NT2/D1 (cell line): ENCODE measurements around the gene IFNA17.
"Not testable (repeated sequence)": the region's sequence is repeated elsewhere in the genome, so short reads cannot be mapped to it uniquely, and the experiment has no call there.

Source experiments
- DNase-seq: peaks from one replicate; pipeline ENCODE4 v3.0.0-alpha.2; 2011; ENCODE audit warnings: low read depth, low spot score
- H3K27me3 ChIP-seq: 2 replicates; pipeline ENCODE4 v1.6.0; 2011; ENCODE audit warnings: mild to moderate bottlenecking; ENCODE audit not compliant: insufficient read length, insufficient read depth
- H3K36me3 ChIP-seq: 2 replicates; pipeline ENCODE4 v1.6.1; 2011; ENCODE audit warnings: mild to moderate bottlenecking, low read length, mixed read lengths; ENCODE audit not compliant: insufficient read depth, insufficient read length
- H3K4me1 ChIP-seq: 2 replicates; pipeline ENCODE4 v1.5.1; 2011; ENCODE audit not compliant: insufficient read depth, insufficient read length
- H3K4me3 ChIP-seq: 2 replicates; pipeline ENCODE4 v1.5.1; 2011; ENCODE audit warnings: low read depth; ENCODE audit not compliant: insufficient read length
- H3K9ac ChIP-seq: 2 replicates; pipeline ENCODE4 v1.6.0; 2011; ENCODE audit warnings: low read depth; ENCODE audit not compliant: insufficient read length
- H3K9me3 ChIP-seq: 2 replicates; pipeline ENCODE4 v1.5.1; 2011; ENCODE audit warnings: mild to moderate bottlenecking, low read length; ENCODE audit not compliant: insufficient read depth
- SUZ12 ChIP-seq: IDR thresholded peaks from 2 replicates; pipeline ENCODE4 v1.6.1; 2011; ENCODE audit not compliant: insufficient read length, insufficient read depth; ENCODE audit errors: extremely low read depth
- YY1 ChIP-seq: IDR thresholded peaks from 2 replicates; pipeline ENCODE4 v1.6.1; 2011; ENCODE audit not compliant: insufficient read length, insufficient read depth
- ZNF274 ChIP-seq: IDR thresholded peaks from 2 replicates; pipeline ENCODE4 v1.6.1; 2011; ENCODE audit warnings: mild to moderate bottlenecking, low read depth, low read length

IFNA17 gene

DNA sequence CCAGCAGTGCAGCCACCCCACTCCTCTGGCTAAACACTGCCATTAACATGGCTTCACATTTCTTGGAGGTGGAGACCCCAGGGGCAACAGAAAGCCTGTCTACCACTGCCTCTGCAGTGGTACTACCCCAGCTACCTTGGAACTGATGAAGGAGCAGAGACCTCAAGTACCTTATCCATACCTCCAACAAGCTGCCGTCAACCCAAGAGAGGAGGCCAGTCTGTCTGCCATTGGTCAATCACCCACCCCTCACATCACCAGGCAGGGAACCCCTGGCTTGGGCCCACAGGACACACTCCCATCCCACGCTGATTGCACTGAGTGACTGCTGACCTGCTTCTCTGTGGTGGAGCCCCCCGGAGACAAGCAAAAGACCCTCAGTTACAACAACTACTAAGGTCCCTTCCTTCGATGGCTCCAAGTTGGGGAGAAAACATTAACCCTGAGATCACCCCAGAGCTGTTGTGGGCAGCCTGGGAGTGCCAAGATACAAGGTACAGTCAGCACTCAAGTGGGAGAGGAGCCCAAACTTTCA lies 6.2 kb upstream of the IFNA17 start:
- no peaks in the 10 kb centered on the region for H3K4me1 ChIP-seq
- H3K9ac ChIP-seq, result no peak overlapping the region
- no peaks in the 10 kb centered on the region for H3K9me3 ChIP-seq
- TF ChIP-seq SUZ12 (no peak), ZNF274 (no peak), YY1 (no peak)
- no peaks in the 10 kb centered on the region for H3K27me3 ChIP-seq
- no peak overlapping the region for H3K4me3 ChIP-seq
- no peak for DNase-seq
- no peaks in the 10 kb centered on the region for H3K36me3 ChIP-seq

- Histone ChIP-seq H3K36me3 (no peaks in the 10 kb centered on the region), H3K27me3 (no peaks in the 10 kb centered on the region), H3K9me3 (no peaks in the 10 kb centered on the region), H3K9ac (no peak overlapping the region), H3K4me3 (no peak overlapping the region), H3K4me1 (no peaks in the 10 kb centered on the region)
- TF ChIP-seq SUZ12, result no peak
- TF ChIP-seq YY1, result no peak
- no peak for TF ChIP-seq ZNF274
- DNase-seq, result no peak
These were observed 5.2 kb upstream of the IFNA17 start for GRCh38 chr9:21233258-21233657.

GRCh38 chr9:21217211-21217610 lies 10.8 kb downstream of the IFNA17 start, which contains the start of gene IFNA16:
IFNA16 (minus strand) TSS chr9:21217311; CDS start chr9:21217305, 6 bp downstream.
- not testable (repeated sequence) for H3K4me3 ChIP-seq

DNA sequence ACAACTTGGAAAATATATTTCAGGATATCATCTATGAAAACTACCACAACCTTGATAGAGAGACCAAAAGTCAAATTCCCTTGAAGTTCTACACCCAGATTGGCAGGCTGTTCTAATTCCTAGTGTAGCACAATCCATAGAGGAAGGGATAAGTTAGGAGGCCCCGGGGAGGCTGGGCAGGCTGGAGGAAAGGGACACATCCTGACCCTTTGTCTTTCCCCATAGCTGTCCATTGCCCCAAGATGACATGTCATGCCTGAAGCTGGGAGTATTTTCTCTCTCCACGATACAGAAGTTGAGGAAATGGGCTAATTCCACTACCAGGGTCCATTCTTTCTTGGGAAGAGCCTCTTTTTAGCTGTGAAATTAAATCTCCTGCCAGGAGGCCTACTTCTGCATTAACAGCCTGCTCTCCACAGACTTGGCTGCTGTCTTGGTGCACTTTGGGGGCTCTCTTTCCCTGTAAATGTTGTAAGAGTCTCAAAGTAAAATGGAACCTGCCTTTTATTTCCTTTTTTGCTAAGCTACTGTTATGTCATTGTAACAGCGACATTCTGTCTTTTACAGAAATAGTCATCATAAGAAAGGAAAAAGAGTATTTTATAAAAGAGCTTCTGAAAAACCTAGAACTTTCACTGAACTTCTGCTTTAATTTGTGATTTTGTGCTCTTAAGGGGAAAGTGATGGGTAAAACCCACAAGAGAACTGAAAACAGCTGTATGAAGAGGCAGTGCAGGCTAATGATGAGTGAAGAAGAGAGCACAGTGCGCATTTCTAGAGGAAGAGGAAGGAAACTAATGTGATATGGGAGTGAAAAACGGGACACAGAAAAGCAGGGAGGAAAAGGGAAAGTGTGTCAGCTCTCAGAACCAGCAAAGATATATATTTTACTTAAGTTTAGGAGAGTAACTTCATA lies 14.4 kb downstream of the IFNA17 start:
- not testable (repeated sequence) for H3K9ac ChIP-seq, DNase-seq, H3K36me3 ChIP-seq, H3K27me3 ChIP-seq, H3K4me1 ChIP-seq, H3K4me3 ChIP-seq, H3K9me3 ChIP-seq

More at GRCh38 chr9:21217211-21217610, 10.8 kb downstream of the IFNA17 start, which contains the start of gene IFNA16:
- H3K4me1 ChIP-seq, H3K9me3 ChIP-seq, H3K27me3 ChIP-seq, H3K36me3 ChIP-seq, DNase-seq, H3K9ac ChIP-seq: not testable (repeated sequence)

GRCh38 chr9:21212160-21212559 lies 15.9 kb downstream of the IFNA17 start:
- DNase-seq, H3K4me1 ChIP-seq, H3K4me3 ChIP-seq, H3K9ac ChIP-seq, H3K9me3 ChIP-seq, H3K27me3 ChIP-seq, H3K36me3 ChIP-seq: not testable (repeated sequence)

DNA sequence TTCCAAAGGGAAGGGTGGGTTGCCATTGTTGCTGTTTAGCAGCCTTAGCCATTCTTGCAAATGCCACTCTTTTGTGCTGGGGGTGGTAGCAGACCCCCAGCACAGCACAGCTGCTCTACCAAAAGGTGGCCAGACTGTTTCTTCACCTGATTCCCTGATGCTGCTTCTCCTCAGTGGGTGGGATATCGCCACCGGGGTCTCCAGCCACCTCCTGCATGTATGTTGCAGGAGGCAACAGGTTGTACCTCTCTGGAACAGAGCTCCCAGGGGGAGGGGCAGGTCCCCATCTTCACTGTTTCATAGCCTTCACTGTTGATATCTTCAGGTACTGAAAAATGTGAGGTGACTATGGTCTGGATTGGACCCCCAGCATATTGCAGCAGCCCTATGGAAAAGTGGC lies 17.2 kb downstream of the IFNA17 start:
- not testable (repeated sequence) for DNase-seq, H3K36me3 ChIP-seq, H3K4me1 ChIP-seq, H3K4me3 ChIP-seq, H3K9ac ChIP-seq, H3K27me3 ChIP-seq, H3K9me3 ChIP-seq

DNA sequence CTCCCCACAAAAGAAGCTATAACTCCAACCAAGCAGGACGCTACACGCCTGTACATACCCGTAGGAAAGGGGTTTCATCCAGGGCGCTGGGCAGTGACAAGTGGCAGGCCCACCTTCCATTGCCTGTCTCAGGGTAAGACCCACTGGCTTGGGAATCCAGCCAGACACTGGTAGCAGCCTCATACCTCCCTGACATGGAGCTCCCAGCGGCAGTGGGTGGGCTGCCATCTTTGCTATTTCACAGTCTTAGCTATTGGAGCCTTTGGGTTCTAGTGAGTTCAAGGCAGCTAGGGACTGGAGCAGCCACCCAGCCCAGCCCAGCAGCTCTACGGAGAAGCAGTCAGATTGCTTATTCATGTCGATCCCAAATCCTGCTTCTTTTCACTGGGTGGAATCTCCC lies 17.7 kb downstream of the IFNA17 start:
- no peak for TF ChIP-seq SUZ12
- TF ChIP-seq ZNF274, result no peak
- no peak for TF ChIP-seq YY1
- no peaks in the 10 kb centered on the region for H3K27me3 ChIP-seq
- no peak overlapping the region for H3K9ac ChIP-seq
- H3K9me3 ChIP-seq, result no peaks in the 10 kb centered on the region
- no peaks in the 10 kb centered on the region for H3K4me1 ChIP-seq
- H3K4me3 ChIP-seq, result no peak overlapping the region
- H3K36me3 ChIP-seq, result no peaks in the 10 kb centered on the region
- DNase-seq, result no peak

- H3K36me3 ChIP-seq, H3K9me3 ChIP-seq, DNase-seq, H3K27me3 ChIP-seq, H3K4me3 ChIP-seq, H3K9ac ChIP-seq, H3K4me1 ChIP-seq: not testable (repeated sequence)
These were observed 21.0 kb downstream of the IFNA17 start, which contains the start of gene IFNA10 for GRCh38 chr9:21207043-21207442. IFNA10 (minus strand) TSS chr9:21207143; CDS start chr9:21207097, 46 bp downstream.
